IMR-90 (cell line): ENCODE measurements around the gene RNF166. TPM values are rescaled to one million over a fixed set of nuclear protein-coding genes. Genes with fewer than 3 reads are reported as not detected.

Experiments used
- CHD1 ChIP-seq: IDR thresholded peaks from 2 replicates; pipeline ENCODE4 v1.6.1; 2012; ENCODE audit warnings: low read depth, low read length, improper control_type of control experiment
- polyA plus RNA-seq, 3 experiments: library from polyadenylated mRNA; depleted of rRNA; stranded (reverse); fragments of >200 nt; gene quantifications; 2 replicates each; pipeline ENCODE4 v1.2.3, GENCODE V29; 2012; ENCODE audit warnings: low replicate concordance in 1 of 3
- total RNA-seq: library from RNA; depleted of rRNA; stranded (reverse); fragments of >200 nt; gene quantifications from 2 replicates; pipeline ENCODE4 v1.2.3, GENCODE V29; 2012
- TF ChIP-seq, protein P1 (sequence below): conservative IDR thresholded peaks from 2 replicates; pipeline ENCODE4 v1.5.1; 2012; ENCODE audit warnings: mild to moderate bottlenecking, low read depth, low read length, improper control_type of control experiment

RNF166 gene
- total and polyA plus RNA-seq, 2 of the 4 experiments (the other 2 are of a cell fraction) = 8.1 to 17.4 TPM

DNA sequence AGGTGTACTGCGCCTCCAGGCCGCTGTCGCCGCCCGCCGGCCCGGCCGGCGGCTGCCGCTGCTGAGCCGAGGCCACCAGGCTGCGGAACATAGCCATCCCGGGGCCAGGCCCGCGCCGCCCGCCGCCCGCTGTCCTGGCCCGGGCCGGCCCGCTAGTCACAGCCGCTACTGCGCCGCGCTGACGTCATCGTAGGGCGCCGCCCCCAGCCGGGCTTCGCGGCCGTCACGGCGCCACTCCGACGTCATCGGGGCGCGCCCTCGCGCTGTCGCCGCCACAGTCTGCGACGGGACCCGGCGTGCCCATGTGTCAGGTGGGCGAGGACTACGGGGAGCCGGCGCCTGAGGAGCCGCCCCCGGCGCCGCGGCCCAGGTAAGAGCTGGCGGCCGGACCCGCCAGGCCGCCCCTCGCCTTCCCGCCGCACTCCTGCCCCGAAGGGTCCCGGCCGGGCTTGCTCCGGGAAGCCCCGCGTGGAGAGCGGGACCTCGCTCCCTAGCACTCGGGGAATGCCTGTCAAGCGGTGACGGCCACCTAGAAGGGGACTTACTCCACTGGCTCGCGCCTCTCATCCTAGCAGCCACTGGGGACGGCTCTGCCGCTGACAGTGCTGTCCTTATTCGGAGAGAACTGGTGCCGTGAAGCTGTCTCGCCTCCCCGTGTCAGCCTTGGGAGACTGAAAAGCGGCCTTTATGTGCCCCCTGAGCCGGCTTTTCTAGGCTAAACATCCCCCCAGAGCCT, at the start of gene RNF166, which contains the start of gene CTU2 (continued):
- TF ChIP-seq CHD1 = no peak
- TF ChIP-seq, protein P1, sequence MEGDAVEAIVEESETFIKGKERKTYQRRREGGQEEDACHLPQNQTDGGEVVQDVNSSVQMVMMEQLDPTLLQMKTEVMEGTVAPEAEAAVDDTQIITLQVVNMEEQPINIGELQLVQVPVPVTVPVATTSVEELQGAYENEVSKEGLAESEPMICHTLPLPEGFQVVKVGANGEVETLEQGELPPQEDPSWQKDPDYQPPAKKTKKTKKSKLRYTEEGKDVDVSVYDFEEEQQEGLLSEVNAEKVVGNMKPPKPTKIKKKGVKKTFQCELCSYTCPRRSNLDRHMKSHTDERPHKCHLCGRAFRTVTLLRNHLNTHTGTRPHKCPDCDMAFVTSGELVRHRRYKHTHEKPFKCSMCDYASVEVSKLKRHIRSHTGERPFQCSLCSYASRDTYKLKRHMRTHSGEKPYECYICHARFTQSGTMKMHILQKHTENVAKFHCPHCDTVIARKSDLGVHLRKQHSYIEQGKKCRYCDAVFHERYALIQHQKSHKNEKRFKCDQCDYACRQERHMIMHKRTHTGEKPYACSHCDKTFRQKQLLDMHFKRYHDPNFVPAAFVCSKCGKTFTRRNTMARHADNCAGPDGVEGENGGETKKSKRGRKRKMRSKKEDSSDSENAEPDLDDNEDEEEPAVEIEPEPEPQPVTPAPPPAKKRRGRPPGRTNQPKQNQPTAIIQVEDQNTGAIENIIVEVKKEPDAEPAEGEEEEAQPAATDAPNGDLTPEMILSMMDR = no peak
